ENCODE data around the gene LEP. TPM values are rescaled to one million over a fixed set of nuclear protein-coding genes. Genes with fewer than 3 reads are reported as not detected.
A peak's percentile ranks its signal among the peaks of the same experiment; 100 is the strongest.

LEP gene
- total and polyA plus RNA-seq, 2 experiments from 2014 or later = 0.11 to 0.22 TPM

DNA sequence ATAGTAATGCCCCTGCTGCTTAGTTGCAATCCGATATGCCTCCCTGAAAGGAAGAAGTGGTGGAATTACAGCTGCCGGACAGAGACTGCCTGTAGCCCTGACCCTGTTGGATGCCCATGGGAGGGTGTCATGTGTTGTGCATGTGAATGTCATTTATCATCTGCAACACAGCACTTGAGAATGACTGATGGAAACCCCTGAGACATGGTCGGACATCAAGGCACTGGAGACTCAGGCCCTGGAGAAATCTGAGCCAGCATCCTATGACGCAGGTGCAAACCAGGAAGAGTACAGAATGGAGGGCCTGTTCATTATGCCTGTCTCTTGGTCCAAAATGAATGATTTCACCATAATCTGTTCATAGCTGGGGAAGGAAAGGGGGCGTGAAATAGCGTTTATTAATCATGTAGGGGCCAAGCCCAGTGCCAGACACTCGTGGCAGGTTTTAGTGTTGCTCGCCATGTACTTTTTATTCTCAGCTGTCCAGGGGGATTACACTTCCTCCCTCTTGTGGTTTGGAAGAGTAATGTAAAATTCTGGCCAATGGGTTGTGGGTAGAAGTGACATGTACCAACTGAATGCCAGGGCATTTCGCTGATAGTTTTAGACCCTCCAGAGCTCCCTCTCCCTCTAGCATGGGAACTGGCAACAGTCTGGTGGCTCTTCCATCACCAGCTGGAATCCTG lies 23.0 kb upstream of the LEP start:
- no peaks in the 10 kb centered on the region for H3K9me2 ChIP-seq (ENCODE audit: insufficient read depth)
- no peaks in the 10 kb centered on the region for H4K20me1 ChIP-seq (ENCODE audit: insufficient read depth)
- no peaks in the 10 kb centered on the region for H3K36me3 ChIP-seq (ENCODE audit: low read depth)
- H3K9ac ChIP-seq = no peak overlapping the region
- TF ChIP-seq EZH2phosphoT487 (IDR thresholded peaks at IDR 0.05; ENCODE audit: insufficient read depth, low read depth) = no peak
- in situ Hi-C loops (cut with MboI) = no loop called here
- H3K4me1 ChIP-seq (ENCODE audit: insufficient read depth) = peaks cover 54% of the 10 kb centered on the region
- peaks cover 57% of the 10 kb centered on the region for H3F3A ChIP-seq (ENCODE audit: insufficient read depth)
- H3K79me2 ChIP-seq (ENCODE audit: insufficient read depth) = no peaks in the 10 kb centered on the region
- no peak overlapping the region for H3K4me3 ChIP-seq
- WGBS, 2 experiments (ENCODE audit: low coverage in 1 of 2, low lambda C conversion rate in 2 of 2, missing lambda C conversion rate in 2 of 2) = 73 to 74% methylated on average over 9 of the region's 9 CpGs
- peak; percentile 27 for DNase-seq
- no peak overlapping the region for H2AFZ ChIP-seq
- peak overlapping the region; percentile 80 for H3K27ac ChIP-seq
- H3K27me3 ChIP-seq (replicated peaks; ENCODE audit: insufficient read depth) = no peaks in the 10 kb centered on the region
- no peaks in the 10 kb centered on the region for H3K9me3 ChIP-seq (ENCODE audit: low read depth)
- H3K4me2 ChIP-seq (ENCODE audit: unreplicated experiment) = peak overlapping the region; percentile 27

DNA sequence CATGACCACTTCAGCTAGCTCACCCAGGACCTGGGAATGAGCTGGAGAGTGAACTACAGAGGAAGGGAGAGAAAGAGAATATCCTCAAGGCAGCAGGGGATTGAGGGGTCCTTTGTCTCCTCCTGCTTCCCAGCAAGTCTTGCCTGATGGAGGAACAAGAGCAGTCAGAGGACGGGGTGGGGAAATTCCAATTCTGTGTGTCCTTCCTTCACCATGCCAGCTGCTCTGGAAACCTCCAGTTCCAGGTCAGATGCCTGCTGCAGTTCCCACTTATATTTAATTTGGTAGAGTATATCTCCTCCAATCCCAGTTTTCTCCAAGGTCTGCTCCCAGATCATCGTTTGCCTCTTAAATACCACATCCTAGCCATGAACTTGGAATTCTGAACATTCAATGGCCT lies 21.4 kb upstream of the LEP start:
- Histone ChIP-seq H3K4me3 (no peak overlapping the region), H4K20me1 (ENCODE audit: insufficient read depth) (no peaks in the 10 kb centered on the region), H3K9me3 (ENCODE audit: low read depth) (no peaks in the 10 kb centered on the region), H3K4me2 (ENCODE audit: unreplicated experiment) (no peak overlapping the region), H3K79me2 (ENCODE audit: insufficient read depth) (no peaks in the 10 kb centered on the region), H3K36me3 (ENCODE audit: low read depth) (no peaks in the 10 kb centered on the region), H3K9ac (no peak overlapping the region), H3K4me1 (ENCODE audit: insufficient read depth) (peaks cover 58% of the 10 kb centered on the region), H3K27ac (no peak overlapping the region), H3K9me2 (ENCODE audit: insufficient read depth) (no peaks in the 10 kb centered on the region), H3K27me3 (replicated peaks; ENCODE audit: insufficient read depth) (no peaks in the 10 kb centered on the region), H2AFZ (no peak overlapping the region), H3F3A (ENCODE audit: insufficient read depth) (peaks cover 57% of the 10 kb centered on the region)
- in situ Hi-C loops (cut with MboI) = no loop called here
- WGBS, 2 experiments (ENCODE audit: low coverage in 1 of 2, low lambda C conversion rate in 2 of 2, missing lambda C conversion rate in 2 of 2) = 96 to 98% methylated on average over 2 of the region's 2 CpGs
- no peak for TF ChIP-seq EZH2 (IDR thresholded peaks at IDR 0.05; ENCODE audit: insufficient read depth, poor library complexity, severe bottlenecking)
- no peak for TF ChIP-seq EZH2phosphoT487 (IDR thresholded peaks at IDR 0.05; ENCODE audit: insufficient read depth, low read depth)
- no peak for DNase-seq

- no peak overlapping the region for H3K4me3 ChIP-seq
- no peaks in the 10 kb centered on the region for H4K20me1 ChIP-seq (ENCODE audit: insufficient read depth)
- in situ Hi-C loops (cut with MboI) = no loop called here
These were observed 19.1 kb upstream of the LEP start for GRCh38 chr7:128221929-128222403.

GRCh38 chr7:128226132-128226980 lies 14.7 kb upstream of the LEP start:
- TF ChIP-seq EZH2 (IDR thresholded peaks at IDR 0.05; ENCODE audit: insufficient read depth, poor library complexity, severe bottlenecking) = no peak
- TF ChIP-seq EZH2phosphoT487 (IDR thresholded peaks at IDR 0.05; ENCODE audit: insufficient read depth, low read depth) = no peak

More at GRCh38 chr7:128221929-128222403, 19.1 kb upstream of the LEP start:
- Histone ChIP-seq H3K27me3 (replicated peaks; ENCODE audit: insufficient read depth) (no peaks in the 10 kb centered on the region), H3K79me2 (ENCODE audit: insufficient read depth) (no peaks in the 10 kb centered on the region), H3K9me2 (ENCODE audit: insufficient read depth) (no peaks in the 10 kb centered on the region), H3K27ac (peak overlapping the region; percentile 64), H3K4me2 (ENCODE audit: unreplicated experiment) (peak overlapping the region; percentile 40), H3K4me1 (ENCODE audit: insufficient read depth) (peaks cover 35% of the 10 kb centered on the region), H3K9ac (peak overlapping the region; percentile 16; the same call in 1 of the 2 replicates), H3K9me3 (ENCODE audit: low read depth) (no peaks in the 10 kb centered on the region), H3K36me3 (ENCODE audit: low read depth) (no peaks in the 10 kb centered on the region), H3F3A (ENCODE audit: insufficient read depth) (peaks cover 35% of the 10 kb centered on the region), H2AFZ (no peak overlapping the region)
- peak; percentile 91 for DNase-seq
- WGBS, 2 experiments (ENCODE audit: low coverage in 1 of 2, low lambda C conversion rate in 2 of 2, missing lambda C conversion rate in 2 of 2) = 52 to 55% methylated on average over 5 of the region's 5 CpGs
- TF ChIP-seq EZH2 (IDR thresholded peaks at IDR 0.05; ENCODE audit: insufficient read depth, poor library complexity, severe bottlenecking) (no peak), EZH2phosphoT487 (IDR thresholded peaks at IDR 0.05; ENCODE audit: insufficient read depth, low read depth) (no peak)

More at GRCh38 chr7:128226132-128226980, 14.7 kb upstream of the LEP start:
- H3K4me1 ChIP-seq (ENCODE audit: insufficient read depth) = peaks cover 21% of the 10 kb centered on the region
- no peaks in the 10 kb centered on the region for H3K27me3 ChIP-seq (replicated peaks; ENCODE audit: insufficient read depth)
- H3F3A ChIP-seq (ENCODE audit: insufficient read depth) = peaks cover 21% of the 10 kb centered on the region
- in situ Hi-C loops (cut with MboI) = no loop called here
- H3K36me3 ChIP-seq (ENCODE audit: low read depth) = no peaks in the 10 kb centered on the region
- no peaks in the 10 kb centered on the region for H3K9me2 ChIP-seq (ENCODE audit: insufficient read depth)
- H3K79me2 ChIP-seq (ENCODE audit: insufficient read depth) = no peaks in the 10 kb centered on the region
- no peak overlapping the region for H3K9ac ChIP-seq
- no peaks in the 10 kb centered on the region for H4K20me1 ChIP-seq (ENCODE audit: insufficient read depth)
- H3K4me3 ChIP-seq = no peak overlapping the region
- H3K27ac ChIP-seq = no peak overlapping the region
- 45 to 47% methylated on average over 2 of the region's 2 CpGs for WGBS, 2 experiments (ENCODE audit: low coverage in 1 of 2, low lambda C conversion rate in 2 of 2, missing lambda C conversion rate in 2 of 2)
- DNase-seq = no peak
- H2AFZ ChIP-seq = no peak overlapping the region
- H3K4me2 ChIP-seq (ENCODE audit: unreplicated experiment) = no peak overlapping the region
- H3K9me3 ChIP-seq (ENCODE audit: low read depth) = no peaks in the 10 kb centered on the region
